HG03460 (cell line): ENCODE results near the gene ERICH6B.
"Not testable (repeated sequence)": the region's sequence is repeated elsewhere in the genome, so short reads cannot be mapped to it uniquely, and the experiment has no call there.

Source experiments
- ATAC-seq: cut with Tn5 transposase; IDR thresholded peaks from one replicate; pipeline ENCODE4 v1.9.1; 2021; ENCODE audit not compliant: unreplicated experiment

ERICH6B gene

GRCh38 chr13:45615501-45616101 is at the start of gene ERICH6B:
TSS of gene ERICH6B (minus strand) at chr13:45615739. CDS start at chr13:45597005, 18,734 bp downstream.
- no peak for ATAC-seq

GRCh38 chr13:45662903-45663302 is 47.4 kb upstream of the ERICH6B start:
- ATAC-seq, result not testable (repeated sequence)

- ATAC-seq, result no peak
Measured at GRCh38 chr13:45662162-45662561, 46.6 kb upstream of the ERICH6B start.

GRCh38 chr13:45660458-45660857 is 44.9 kb upstream of the ERICH6B start:
- ATAC-seq, result not testable (repeated sequence)

- no peak for ATAC-seq
Measured at GRCh38 chr13:45659536-45659935, 44.0 kb upstream of the ERICH6B start.

- no peak for ATAC-seq
Measured at GRCh38 chr13:45658586-45659235, 43.2 kb upstream of the ERICH6B start.

GRCh38 chr13:45654633-45655349 is 39.3 kb upstream of the ERICH6B start:
- no peak for ATAC-seq

- ATAC-seq, result not testable (repeated sequence)
Measured at GRCh38 chr13:45645263-45645662, 29.7 kb upstream of the ERICH6B start.

- not testable (repeated sequence) for ATAC-seq
Measured at GRCh38 chr13:45642159-45642558, 26.6 kb upstream of the ERICH6B start.

- not testable (repeated sequence) for ATAC-seq
Measured at GRCh38 chr13:45635291-45635690, 19.8 kb upstream of the ERICH6B start.

GRCh38 chr13:45630791-45631190 is 15.3 kb upstream of the ERICH6B start:
- no peak for ATAC-seq

GRCh38 chr13:45629940-45630339 is 14.4 kb upstream of the ERICH6B start:
- no peak for ATAC-seq

- no peak for ATAC-seq
Measured at GRCh38 chr13:45628094-45628493, 12.6 kb upstream of the ERICH6B start.

- ATAC-seq, result no peak
Measured at GRCh38 chr13:45627656-45628055, 12.1 kb upstream of the ERICH6B start.

GRCh38 chr13:45626731-45627374 is 11.3 kb upstream of the ERICH6B start:
- no peak for ATAC-seq

GRCh38 chr13:45623516-45624090 is 8.1 kb upstream of the ERICH6B start:
- no peak for ATAC-seq

GRCh38 chr13:45621950-45622349 is 6.4 kb upstream of the ERICH6B start:
- no peak for ATAC-seq

GRCh38 chr13:45607931-45608330 is 7.6 kb downstream of the ERICH6B start:
- no peak for ATAC-seq

GRCh38 chr13:45604892-45605291 is 10.6 kb downstream of the ERICH6B start:
- ATAC-seq, result no peak

- no peak for ATAC-seq
Measured at GRCh38 chr13:45603338-45603737, 12.2 kb downstream of the ERICH6B start.
